ENCODE results near the gene DBT.
"Not testable (repeated sequence)": the region's sequence is repeated elsewhere in the genome, so short reads cannot be mapped to it uniquely, and the experiment has no call there.

DBT gene

DNA sequence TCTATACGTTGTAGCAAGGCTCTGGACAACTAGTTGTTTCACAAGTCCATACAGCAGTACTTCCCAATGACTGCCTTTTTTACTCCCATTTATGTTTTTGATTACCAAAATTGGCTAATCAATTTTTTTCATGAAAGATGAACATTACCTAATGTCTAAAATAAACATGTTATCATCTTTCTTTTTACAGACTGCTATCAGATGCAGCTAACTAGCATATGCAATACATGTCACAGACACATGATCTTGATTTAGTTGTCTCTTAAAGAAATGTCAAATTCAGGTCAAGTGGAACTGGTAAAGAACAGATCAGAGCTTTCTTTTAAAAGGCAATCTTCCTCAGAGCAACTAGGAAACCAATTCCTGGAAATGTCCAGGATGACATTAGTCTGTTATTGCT is 630 bp upstream of the DBT start:
- DNase-seq, result no peak

DNA sequence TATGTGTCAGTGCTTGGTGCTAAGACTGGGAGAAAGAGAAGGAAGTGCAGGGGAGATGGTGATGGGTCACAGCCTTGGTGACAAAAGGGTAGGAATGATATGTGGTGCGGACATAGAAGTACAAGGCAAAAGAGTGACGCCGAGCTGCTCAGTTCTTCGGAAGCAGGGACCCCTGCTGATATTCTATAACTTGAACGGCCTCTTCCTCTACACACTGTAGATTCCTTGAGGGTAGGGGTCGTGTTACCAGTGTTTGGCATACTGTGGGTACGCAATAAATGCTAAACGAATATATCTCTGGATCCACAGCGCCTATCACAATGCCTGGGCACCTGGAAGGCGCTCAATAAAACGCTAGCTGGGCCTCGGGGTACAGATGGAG is 488 bp downstream of the DBT start:
- no peak for DNase-seq

DNA sequence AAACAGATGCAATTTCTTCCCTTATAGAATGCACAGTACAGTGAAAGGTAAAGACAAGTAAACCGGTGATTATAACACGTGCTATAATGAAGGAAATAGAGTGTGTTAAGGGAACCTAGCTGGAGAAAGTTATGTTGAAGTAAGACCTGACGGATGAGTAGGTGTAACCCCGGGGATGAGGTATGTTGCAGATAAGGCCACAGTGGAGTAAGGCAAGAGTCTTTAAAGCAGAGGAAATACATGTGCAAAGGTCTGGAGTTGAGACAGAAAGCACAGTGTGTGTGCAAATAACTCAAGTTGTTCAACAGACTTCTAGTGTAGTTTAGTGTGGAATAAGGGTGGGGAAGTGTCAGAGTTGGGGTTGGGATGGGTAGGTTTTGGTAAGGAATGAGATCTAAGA is 2.9 kb downstream of the DBT start:
- DNase-seq, result no peak

DNA sequence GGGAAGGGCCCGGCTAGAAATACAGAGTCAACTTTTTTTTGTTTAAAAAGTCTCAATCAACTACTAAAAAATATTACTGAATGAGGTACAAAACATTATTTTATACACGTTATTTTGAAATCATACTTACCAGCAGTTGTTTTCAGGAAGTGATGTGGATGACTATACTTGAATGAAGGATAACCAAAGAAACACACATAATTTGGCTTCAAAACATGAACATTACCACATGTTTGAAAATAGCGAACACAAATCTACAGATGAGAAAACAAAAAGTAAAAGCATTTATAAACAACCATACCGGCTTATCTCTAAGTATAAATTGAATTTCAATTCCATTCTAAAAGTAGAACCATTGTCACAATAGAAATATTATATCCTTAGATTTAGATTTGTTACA is 9.0 kb downstream of the DBT start:
- DNase-seq, result no peak

DNA sequence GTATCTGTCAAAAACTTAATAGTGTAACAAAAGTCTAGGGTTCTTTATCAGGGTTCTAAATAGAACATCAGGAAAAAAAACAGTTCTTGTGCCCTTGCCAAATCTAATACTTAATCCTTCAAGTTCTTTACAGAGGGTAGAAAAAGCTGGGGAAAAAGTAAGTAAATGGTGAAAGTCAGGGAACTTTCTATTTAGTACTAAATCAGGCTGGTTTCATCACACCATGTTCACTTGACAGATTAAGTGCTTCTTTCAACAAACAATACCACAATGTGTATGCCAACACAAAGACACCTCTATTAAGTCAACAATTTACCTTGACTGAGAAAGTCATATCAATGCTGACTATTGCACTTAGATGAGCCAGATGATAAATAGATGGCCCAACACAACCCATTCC is 9.7 kb downstream of the DBT start:
- DNase-seq, result no peak

DNA sequence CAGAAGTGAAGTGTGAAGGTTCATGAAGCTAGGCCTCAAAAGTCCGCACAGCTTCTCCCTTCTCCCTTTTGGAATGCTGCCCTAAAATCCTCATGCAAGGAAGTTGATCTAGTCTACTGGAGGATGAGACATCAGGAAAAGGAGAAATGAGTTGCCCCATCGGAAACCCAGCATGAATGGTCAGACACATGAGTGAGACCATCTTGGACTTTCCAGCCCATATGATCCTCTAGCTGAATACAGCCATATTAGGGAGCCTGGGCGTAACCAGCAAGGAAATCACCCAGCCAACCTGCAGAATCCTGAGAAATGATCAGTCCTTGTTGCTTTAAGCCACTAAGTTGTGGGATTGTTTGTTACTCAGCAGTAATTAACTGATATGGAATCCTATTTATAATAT is 12.5 kb downstream of the DBT start:
- no peak for DNase-seq

DNA sequence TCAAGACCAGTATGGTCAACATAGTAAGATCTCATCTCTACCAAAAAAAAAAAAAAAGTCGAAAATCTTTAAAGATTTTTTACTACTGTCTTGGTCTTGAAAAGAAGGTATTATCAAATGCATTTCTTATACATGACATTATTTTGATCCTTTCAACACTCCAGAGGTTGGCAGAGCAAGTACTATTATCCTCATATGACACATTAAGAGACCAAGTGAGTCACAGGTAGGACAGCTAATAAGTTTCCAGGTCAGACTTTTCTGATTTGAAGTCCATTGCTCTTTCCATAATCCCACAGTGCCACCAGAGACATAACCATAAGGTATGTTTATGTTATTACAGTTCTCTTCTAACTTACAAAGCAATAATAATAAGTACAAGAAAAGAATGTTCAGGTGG is 15.2 kb downstream of the DBT start:
- DNase-seq, result peak; percentile 18

DNA sequence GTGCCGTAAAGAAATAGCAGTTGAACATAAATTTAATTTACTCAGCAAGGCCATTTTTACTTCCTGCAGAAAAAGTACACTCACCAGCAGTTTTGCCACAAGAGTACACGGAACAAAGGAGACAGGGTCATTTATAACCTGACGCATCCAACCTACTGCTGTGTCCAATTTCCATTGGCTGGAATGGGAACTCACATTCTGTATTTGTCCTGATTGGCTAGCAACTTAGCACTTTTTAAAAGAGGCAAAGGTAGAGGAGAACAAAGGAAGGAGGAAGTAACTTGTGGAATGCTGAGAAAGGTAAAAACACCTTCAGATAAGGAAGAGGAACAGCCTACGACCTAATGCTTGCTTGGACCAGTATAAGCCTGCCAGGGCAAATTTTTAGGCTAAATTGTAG is 16.1 kb downstream of the DBT start:
- DNase-seq, result not testable (repeated sequence)

DNA sequence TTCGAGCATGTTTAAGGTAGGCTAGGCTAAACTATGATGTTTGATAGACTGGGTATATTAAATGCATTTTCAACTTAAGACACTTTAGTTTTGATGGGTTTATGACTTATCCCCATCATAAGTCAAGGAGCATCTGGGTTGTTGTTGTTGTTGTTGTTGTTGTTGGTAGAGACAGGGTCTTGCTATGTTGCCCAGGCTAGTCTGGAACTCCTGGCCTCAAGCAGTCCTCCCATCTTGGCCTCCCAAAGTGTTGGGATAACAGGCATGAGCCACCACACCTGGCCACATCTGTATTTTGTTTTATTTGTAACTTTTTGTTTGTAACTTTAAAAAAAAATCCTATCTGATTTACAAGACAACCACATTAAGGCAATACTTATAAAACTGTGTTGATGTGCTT is 17.5 kb downstream of the DBT start:
- DNase-seq, result no peak

DNA sequence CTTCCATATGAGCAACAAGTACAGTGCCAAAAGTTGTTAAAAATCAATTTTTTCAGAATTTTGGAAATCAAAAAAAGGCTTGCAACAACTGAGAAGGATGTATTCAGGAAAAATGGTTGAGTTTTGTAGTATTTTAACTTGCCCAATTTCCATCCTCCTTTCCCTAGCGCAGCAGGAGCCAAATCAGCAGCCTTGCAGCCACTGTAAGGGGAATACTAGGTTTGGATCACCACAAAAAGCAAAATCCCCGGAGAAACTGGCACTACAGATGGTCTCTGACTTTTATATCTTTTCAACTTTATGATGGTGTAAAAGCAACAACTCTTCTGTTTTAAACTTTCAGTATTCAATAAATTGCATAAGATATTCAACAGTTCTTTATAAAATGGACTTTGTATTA is 17.9 kb downstream of the DBT start:
- no peak for DNase-seq

DNA sequence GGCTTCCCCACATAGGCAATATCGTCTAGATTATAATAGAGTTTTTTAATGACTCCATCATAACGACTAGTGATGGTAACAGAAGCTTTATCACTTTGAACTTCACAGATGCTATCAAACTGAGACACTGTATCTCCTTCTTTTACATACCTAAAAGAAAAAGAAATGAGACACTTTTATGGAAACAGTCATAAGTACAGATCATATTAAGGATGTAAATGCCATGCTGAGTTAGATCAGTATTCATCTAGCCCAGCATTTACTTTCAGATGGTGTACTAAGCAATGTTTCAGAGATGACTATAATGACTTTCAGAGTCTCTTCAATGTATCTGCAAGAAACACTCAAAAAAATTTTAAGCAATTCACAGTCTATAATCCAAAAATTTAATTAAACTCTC is 18.9 kb downstream of the DBT start:
- DNase-seq, result peak; percentile 73

DNA sequence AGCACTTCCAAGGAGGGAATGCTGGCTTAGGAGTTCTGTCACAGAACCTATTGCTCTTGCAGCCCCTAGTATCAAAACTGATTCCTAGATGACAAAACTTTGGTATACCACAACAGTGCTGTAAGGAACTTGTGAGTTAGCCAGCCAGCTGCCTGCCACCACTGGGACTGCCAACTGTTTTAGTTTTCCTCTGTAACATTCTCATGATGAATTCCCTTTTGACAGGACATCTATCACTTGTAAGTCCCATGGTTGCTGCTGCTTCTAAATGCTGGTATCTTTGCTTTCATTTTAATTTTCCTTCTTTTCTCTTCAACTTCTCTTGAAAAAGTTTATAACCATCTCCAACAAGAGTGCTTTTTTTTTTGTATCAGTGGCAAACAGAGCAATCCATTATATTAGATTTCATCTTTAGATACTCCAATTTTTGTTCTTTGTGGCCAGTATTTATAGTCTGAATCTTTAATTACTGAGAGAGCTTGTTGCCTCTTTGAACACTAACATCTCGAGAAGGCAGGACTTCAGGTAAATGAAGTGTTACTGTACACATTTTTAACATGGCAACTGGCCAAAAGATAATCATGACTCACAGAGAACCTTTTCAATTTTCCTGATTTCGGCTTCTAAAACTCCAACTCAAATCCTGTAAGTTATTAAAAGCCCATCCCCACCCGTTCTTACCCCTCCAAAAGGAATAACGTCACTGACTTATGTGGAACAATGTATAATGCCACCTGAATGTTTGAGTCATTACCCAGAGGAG is 19.8 kb downstream of the DBT start:
- DNase-seq, result no peak

DNA sequence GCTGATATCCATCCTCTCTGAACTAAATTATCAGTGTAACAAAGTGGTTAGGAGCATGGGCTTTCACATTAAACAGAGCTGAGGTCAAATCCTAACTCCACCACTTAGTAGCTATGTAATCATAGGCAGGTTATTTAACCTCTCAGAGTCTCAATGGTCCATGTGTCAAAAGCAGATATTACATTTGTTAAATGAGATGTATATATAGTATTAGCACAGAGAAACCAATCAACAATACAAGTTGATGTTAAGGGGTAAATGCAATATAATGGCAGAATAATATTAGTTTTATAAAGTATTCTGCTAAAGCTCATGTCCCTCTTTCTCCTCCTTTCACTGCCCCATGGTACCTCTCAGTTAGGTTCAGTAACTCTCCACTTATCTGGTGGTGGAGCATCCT is 27.2 kb downstream of the DBT start:
- no peak for DNase-seq

DNA sequence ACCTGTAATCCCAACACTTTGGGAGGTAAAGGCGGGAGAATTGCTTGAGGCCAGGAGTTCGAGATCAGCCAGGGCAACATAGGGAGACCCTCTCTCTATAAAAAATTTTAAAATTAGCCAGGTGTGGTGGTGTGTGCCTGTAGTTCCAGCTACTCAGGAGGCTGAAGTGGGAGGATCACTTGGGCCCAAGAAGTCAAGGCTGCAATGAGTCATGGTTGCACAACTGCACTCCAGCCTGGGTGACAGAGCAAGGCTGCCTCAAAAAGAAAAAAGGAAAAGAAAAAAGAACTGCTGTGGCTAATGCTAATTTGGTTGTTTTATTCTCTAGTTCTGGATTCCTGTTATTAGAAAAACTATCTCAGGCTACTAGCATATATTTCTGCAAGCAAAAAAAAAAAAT is 29.8 kb downstream of the DBT start:
- peak; percentile 20 for DNase-seq

DNA sequence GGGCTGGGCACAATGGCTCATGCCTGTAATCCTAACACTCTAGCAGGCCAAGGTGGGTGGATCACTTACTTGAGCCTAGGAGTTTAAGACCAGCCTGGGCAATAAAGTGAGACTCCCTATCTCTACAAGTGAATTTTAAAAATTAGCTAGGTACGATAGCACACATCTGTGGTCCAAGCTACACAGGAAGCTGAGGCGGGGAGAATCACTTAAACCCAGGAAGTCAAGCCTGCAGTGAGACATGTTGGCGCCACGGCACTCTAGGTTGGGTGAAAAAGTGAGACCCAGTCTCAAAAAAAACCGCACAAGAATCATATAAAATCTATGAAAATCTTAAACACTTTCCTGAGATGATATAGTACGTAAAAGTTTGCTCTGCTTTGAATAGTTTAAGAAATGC is 30.2 kb downstream of the DBT start:
- no peak for DNase-seq

DNA sequence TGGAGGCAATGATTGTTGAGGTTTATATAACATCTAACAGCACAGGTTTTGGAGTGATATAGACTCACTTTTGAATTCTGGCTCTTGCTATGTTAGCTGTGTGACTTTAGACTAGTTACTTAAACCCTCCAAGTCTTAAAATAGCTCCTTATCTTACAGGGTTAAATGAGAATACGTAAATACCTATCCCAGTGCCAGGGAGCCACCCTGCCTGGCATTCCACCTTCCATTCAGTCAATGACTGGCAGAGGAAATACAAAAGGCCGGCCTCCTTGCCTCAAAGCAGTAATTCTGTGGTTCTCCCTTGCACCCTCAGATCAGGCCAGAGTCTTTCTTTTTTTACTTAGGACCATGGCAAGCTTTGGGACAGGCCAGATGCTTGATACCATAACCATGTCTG is 31.8 kb downstream of the DBT start:
- no peak for DNase-seq

DNA sequence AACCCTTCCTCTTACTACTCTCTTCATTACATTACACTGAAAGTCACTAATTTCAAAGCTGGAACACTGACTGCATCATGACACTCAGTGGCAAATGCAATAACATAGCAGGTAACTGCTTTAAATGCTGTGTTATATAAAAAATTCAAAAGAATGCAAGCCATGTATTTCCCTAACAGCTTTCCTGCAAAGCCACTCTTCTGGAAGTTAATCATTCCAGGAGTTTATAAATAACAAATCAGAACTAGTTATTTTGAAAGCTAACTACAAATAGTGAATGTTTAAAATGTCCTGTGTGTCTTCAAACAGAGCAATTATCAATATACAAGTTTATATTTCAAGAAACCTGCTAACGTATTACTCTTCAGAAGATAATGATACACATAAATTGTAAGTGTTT is 34.5 kb downstream of the DBT start:
- DNase-seq, result no peak

DNA sequence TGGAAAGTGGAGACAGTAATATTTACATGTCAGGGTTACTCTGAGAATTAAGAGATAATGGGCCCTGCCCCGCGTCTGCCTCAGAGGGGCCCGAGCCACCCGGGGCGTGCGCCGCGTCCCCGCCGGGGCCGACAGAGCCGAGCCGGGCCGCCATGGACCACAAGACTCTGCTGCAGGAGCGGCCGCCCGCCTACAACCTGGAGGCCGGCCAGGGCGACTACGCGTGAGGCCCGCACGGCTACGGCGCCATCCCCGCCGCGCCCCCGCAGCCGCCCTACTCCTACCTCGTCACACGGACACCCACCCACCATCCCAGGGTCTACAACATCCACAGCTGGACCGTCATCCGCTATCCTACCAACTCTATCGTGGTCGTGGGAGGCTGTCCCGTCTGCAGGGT is 36.5 kb downstream of the DBT start:
- no peak for DNase-seq

DNA sequence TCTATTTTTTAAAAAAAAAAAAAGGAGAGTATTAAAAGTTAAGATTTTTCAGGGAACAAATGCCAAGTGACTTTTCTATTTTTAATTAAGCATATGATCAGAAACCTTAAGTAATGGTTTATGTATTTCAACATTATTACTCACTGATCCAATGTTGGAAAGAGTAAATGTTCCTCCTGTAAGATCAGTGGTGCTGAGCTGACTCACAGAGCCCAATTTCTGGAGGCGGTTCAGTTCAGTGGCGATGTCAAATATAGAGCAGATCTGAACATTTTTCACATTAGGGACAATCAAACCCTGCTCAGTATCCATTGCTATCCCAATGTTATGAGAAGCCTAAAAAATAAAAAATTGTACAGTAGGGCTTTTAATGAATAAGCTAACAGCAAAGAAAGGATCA is 43.3 kb downstream of the DBT start:
- DNase-seq, result no peak

DNA sequence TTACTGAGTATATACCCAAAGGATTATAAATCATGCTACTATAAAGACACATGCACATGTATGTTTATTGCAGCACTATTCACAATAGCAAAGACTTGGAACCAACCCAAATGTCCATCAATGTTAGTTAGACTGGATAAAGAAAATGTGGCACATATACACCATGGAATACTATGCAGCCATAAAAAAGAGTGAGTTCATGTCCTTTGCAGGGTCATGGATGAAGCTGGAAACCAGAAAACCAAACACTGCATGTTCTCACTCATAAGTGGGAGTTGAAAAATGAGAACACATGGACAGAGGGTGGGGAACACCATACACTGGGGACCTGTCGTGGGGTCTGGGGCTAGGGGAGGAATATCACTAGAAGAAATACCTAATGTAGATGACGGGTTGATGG is 44.0 kb downstream of the DBT start:
- DNase-seq, result not testable (repeated sequence)

DNA sequence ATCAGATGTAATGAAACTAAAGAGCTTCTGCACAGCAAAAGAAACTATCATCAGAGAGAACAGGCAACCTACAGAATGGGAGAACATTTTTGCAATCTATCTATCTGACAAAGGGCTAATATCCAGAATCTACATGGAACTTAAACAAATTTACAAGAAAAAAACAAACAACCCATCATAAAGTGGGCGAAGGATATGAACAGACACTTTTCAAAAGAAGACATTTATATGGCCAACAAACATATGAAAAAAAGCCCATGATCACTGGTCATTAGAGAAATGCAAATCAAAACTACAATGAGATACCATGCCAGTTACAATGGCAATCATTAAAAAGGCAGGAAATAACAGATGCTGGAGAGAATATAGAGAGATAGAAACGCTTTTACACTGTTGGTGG is 44.5 kb downstream of the DBT start:
- DNase-seq, result not testable (repeated sequence)

DNA sequence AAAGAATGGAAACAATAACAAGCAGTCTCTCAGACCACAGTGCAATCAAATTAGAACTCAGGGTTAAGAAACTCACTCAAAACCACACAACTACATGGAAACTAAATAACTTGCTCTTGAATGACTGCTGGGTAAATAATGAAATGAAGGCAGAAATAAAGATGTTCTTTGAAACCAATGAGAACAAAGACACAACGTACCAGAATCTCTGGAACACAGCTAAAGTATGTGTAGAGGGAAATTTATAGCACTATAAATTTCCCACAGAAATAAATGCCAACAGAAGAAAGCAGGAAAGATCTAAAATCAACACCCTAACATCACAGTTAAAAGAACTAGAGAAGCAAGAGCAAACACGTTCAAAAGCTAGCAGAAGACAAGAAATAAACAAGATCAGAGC is 46.9 kb downstream of the DBT start:
- DNase-seq, result not testable (repeated sequence)

DNA sequence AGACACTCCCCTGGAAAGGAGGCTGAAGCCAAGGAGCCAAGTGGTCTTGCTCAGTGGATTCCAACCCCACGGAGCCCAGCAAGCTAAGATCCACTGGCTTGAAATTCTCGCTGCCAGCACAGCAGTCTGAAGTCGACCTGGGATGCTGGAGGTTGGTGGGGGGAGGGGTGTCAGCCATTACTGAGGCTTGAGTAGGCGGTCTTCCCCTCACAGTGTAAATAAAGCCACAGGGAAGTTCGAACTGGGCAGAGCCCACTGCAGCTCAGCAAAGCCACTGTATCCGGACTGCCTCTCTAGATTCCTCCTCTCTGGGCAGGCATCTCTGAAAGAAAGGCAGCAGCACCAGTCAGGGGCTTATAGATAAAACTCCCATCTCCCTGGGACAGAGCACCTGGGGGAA is 49.6 kb downstream of the DBT start:
- not testable (repeated sequence) for DNase-seq

DNA sequence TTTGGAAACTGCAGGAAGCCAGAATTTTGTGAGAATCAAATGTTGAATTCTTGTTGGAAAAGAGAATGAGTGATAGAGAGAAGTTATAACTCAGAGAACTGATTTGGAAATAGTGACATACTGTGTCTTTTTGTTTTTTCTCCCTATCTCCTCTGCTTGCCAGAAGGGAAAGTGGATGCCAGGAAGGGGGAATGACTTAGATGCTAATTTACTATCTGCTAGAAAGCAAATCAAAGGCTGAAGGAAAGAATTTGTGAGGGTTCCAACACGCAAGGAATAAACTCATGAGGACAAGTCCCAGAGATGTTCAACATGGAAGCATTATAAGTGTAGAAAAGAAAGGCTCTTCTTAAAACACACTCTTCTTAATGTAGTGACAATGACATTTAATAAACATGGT is 51.0 kb downstream of the DBT start:
- no peak for DNase-seq

DNA sequence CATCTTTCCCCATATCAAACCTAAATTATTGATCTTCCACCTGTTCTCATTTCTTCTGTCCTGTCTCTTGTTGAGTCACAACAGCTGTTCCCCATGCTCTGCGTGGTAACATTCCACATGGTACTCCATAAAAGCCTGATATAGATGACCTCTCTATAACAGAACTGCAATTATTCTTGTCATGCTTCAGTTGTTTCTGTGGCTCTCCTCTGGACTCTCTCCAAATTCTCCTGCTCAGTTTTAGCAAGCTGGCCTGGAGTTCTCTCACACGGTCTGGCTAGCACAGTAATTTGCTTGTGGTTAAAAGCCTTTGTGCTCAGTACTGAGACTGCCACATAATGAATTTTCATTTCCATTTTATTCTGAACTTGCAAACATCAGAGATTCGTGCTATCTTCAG is 61.0 kb downstream of the DBT start:
- DNase-seq, result no peak

DNA sequence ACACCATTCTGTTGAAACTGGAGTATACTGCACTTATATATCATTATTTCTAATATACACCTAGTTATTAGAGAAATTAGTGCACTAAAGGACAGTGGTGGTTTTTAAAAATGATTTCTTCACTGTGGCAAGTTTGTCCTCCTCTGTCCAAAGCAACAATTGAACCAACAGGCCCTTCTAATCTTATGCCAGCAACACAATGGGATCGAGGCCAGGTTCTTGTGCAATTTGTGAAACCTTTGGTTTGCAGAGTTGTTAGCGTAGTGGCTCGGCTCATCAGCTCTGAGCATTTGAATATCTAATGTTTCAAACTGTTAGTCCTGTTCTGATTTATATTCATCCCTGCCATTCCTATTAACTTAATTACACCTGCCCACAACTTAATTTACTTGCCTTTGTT is 61.7 kb downstream of the DBT start:
- DNase-seq, result no peak

Data from activated CD4-positive, alpha-beta T cell treated with anti-CD3 and anti-CD28 coated beads, Interleukin-2, amount 50 U/mL, for 16 hours (primary cell).